HG03565 (cell line): ENCODE measurements around the gene FMNL3.
"Not testable (repeated sequence)": the region's sequence is repeated elsewhere in the genome, so short reads cannot be mapped to it uniquely, and the experiment has no call there.

Experiments used
- ATAC-seq: cut with Tn5 transposase; IDR thresholded peaks from one replicate; pipeline ENCODE4 v1.9.1; 2021; ENCODE audit warnings: mild to moderate bottlenecking, moderate library complexity; ENCODE audit not compliant: unreplicated experiment

Gene FMNL3

DNA sequence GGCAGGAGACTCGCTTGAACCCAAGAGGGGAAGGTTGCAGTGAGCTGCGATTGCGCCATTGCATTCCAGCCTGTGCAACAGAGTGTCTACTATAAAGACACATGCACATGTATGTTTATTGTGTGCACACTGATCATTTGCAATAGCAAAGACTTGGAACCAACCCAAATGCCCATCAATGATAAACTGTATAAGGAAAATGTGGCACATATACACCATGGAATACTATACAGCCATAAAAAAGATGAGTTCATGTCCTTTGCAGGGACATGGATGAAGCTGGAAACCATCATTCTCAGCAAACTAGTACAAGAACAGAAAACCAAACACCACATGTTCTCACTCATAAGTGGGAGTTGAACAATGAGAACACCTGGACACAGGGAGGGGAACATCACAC is 6.7 kb upstream of the FMNL3 start:
- not testable (repeated sequence) for ATAC-seq

DNA sequence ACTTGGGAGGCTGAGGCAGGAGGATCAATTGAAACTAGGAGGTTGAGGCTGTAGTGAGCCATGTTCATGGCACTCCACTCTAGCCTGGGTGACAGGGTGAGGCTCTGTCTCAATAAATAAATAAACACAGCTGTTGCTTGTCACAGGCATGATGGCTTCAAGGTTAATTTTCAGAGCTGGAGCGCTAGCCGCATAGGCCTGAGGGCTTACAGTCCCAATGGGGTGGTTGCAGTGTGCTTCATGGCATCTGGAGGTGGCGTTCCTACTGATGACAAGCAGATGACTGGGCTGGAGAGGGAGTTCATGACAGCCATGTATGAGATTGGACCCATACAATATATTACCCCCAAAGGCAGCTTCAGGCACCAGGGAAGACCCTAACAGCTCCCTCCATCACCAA is 1.6 kb upstream of the FMNL3 start:
- no peak for ATAC-seq

DNA sequence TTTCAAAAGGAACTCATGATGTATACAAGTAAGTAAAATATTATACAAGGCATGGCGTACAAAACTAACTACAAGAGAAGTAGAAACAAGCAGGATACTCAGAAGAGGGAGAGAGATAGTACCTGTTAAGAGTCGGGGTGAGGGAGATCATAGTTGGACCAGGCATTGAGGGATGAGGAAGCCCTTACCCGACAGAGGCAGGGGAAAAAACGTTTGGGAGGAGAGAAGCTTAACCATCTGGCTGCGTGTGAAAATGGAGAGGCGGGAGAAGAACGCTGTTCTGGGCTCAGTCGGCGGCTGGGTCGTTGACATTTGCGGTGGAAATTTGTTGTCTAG is 575 bp upstream of the FMNL3 start:
- no peak for ATAC-seq

DNA sequence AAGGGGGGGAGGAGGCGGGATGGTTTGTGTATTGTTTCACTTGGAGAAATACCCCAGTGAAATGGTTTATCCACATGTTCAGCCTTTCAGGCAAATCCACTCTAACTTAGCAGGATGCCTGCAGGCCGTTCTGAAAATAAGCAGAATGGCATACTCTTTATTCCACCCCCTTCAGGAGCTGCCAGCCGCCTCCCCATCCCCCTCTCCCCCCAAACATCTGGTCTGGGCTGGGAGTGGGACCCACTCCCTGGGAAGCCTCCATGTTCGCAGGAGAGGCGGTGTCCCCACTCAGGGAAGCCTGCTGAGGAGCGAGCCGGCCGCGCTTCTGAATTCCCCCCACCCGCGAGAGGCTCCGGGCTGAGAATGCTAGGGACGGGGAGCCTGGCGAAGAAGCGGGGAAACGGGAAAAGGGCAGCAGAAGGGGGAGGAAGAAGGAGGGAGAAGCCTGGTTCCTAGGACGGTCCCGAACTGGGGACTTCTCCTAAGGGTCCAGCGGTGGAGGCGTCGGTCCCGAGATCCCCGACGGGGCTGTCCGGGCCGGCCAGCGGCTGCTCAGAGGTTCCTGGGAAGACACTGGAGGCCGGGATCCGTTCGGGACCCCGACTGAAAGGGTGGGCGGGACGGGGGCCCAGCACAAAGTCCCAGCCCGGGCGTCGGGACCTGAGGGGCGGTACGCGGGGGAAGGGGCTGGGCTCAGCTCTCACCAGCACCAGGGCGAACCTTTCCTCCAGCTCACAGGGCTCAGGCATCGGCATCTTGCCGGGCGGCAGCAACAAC is 666 bp downstream of the FMNL3 start:
- ATAC-seq = no peak

DNA sequence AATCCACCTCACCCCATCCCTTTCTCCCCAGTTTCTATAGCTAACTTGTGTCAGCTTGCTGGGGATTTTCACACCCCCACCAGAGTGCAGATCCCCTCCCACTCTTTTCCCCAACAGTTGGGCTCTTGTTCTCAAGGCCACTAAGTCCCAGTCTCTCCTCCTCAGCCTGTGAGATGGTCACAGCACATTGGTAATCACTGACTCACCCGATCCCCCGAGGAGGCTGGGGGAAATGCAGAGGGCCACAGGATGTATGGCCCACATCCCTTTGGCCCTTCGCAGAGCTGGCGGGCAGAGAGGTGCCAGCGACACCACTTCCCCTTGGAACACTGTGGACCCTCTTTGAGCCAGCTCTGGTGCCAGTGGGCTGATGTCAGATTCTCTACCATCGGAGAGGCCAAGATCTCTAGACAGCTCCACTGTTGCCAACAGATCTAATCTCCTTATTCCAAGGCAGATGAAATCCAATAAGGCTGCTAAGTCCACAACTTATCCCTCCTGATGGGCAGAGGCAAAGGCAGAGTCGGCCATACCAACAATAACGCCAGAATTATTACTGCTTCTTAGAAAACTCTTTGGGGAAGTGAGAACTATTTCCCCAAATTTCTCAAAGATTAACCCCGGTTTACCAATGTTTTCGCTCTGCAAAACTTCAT is 1.6 kb downstream of the FMNL3 start:
- ATAC-seq = no peak

DNA sequence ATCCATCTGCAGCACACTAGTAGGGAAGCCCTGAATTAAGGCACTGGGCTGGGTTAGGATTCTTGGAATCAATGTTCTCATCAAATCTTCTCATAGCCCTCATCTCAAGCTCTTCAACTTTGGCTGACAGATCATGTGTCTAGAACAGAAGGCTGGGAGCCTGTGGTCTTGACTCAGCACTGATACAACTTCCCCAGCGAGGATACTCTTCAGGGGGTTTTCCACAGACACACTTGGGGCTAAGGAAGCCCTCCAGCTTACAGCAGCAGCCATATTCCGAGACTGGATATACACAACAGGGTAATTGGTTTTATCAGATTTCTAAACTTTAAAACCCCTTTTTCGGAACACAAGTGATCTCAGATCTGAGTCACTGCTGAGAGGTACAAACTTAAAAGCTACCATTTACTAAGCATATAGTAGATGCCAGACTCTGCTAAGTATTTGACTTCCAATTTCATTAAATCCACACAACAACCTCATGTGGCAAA is 3.5 kb downstream of the FMNL3 start:
- no peak for ATAC-seq

DNA sequence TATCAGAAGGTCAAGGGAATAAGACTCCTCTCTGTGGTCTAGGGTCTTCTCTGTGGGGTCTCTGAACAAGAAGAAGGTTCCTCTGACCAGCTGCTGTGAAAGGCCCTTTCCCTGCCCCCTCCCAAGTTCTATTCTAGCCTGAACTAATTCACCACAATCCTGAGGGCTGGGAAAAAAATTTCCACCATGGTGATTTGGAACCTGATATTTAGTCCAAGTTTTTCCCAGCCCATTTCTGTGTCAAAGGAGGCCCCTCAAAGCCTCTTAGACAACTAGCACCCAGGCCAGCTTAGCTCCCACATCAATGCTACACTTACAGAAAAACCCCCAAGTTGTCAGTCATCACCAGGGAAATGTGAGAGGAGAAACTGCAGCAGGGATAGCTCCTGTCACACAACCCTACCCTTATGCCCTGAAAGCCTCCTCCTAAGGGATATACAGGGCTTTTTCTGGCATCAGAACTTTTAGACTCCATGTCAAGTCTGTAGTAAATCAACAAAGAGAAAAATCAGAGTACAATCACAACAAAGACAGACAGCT is 4.5 kb downstream of the FMNL3 start:
- no peak for ATAC-seq

DNA sequence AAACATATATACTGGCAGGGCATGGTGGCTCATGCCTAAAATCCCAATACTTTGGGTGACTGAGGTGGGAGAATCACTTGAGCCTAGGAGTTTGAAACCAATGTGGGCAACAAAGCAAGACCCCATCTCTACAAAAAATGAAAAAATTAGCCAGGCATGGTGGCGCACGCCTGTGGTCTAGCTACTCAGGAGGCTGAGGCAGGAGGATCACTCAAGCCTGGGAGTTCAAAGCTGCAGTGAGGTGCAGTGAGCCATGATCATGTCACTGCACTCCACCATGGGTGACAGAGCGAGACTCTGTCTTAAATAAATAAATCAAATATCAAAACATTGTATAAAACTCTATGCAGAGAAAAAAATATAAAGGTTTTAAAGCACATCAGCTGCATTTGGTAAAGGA is 5.2 kb downstream of the FMNL3 start:
- ATAC-seq = no peak

DNA sequence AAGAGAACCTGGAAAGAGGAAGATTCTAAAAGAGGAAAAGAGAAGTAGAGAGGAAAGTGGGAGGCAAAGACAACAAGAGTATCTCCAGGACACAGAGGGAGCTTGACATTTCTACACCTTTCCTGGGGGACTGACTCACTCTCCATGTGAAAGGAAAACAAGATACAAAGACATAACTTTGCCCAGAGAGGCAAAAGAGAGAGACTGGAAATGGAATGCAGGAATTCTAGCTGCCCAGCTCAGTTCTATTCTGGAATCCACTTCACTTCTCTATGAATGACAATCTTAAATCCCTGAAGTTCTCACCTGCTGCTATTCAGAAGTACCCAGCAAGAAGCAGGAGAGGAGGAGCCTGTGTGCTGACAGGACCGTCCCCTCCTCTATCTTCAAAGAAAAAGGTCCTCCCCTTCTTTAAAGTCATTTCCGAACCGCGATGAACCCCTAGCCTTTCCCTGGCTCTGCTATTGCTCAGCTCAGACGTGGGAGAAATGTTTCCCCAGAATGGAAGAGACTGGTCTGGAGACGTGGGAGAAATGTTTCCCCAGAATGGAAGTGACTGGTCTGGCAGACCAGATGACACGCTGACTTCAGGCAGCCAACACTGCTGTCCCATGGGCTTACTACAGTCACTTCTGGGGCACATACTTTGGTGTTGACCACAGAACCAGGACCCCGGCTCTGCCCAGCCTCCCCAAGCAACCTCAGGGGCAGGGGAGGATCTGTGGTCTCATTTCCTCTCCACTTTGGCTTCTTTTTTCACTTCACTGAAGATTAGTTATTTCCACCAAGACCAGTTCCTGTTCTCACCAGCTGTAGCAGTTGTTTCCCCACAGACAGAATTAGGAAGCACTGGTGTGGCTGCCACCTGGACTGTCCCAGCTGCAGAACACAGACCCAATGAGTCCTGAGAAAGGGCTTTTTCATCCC is 8.3 kb downstream of the FMNL3 start:
- peak; percentile 45 for ATAC-seq

DNA sequence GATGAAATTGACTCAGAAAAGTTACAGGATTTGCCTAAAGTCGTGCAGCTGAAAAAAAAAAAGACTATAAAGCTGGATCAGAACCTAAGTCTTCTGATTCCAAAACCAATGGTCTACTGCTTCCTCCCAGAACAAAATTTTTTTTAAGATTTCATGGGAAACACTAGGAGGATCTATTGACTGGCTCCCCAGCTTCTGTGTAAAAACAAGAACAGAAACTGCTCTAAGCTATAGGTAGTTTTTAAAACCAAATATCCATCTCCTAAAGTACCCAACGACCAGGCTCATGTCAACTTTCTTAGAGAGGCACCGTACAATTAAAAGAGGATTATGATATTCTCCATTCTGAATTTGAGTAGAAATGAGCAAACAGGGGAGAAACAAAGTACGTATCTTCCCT is 9.4 kb downstream of the FMNL3 start:
- no peak for ATAC-seq

DNA sequence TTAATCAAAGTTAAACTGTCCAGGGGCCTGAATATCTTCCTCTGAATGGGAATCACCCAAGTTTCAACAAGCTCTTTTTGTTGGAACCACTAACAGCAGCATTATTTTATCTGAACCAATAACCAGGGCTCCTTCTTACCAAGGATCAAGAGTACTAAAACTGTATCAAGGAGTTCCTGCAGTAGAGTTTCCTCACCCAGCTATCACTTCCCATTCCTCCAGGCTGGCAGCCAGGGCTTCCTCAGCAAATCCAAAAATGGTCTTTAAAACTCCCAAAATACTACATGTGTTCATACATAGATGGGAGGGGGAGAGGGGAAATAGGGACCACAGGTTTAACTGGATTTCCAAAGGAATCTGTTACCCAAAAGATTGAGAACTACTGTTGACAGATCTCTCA is 10.5 kb downstream of the FMNL3 start:
- no peak for ATAC-seq

DNA sequence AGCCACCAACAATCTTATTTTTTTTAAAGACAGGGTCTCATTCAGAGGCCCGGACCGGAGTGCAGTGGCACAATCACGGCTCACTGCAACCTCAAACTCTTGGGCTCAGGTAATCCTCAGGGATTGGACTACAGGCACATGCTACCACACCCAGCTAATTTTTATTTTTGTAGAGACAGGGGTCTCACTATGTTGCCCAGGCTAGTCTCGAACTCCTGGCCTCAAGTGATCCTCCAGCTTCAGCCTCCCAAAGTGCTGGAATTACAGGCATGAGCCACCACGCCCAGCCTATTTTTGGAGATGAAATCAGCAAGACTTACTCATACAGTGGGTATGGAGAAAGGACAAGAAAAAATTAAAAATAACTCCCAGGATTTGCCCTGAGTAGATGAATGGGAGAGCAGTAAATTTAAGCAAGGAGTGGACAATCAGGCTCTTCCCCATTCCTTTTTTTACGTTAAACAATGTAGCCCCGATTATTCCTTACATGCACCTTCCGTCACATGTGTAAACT is 13.2 kb downstream of the FMNL3 start:
- ATAC-seq = no peak

DNA sequence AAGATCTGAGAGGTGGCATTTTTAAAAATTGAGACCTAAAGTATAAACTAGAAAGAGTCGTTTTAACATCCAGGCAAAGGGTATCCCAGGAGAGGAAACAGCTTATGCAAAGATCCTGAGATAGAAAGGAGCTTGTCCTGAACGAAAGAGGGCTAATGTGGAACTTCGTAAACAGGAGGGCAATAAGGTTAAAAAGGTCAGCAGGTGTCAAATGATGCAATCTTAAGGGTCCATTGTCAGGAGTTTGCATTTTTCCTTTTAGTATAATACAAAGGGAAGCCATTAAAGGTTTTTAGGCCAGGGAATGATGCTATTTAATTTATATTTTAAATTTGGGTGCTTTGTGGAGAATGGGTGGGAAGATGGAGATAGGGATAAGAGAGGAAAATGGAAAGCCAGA is 14.4 kb downstream of the FMNL3 start:
- ATAC-seq = no peak

DNA sequence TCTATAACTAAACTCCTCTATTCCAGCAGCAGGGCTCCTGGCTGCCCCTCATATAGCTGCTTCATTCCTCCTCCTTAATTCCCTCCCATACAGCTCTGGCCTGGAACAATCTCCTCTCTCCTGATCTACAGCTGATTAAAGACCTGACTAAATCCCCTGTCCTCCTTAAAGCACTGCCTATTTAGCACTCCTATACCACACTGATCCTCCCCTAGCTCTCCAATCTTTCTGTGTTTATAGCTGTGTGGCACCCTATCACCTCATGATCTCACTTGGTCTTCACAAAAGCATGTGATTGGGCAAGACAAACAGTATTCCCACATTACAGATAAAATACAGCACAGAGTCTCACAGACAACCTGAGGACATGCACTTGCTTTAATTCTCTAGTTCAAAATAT is 17.4 kb downstream of the FMNL3 start:
- no peak for ATAC-seq

DNA sequence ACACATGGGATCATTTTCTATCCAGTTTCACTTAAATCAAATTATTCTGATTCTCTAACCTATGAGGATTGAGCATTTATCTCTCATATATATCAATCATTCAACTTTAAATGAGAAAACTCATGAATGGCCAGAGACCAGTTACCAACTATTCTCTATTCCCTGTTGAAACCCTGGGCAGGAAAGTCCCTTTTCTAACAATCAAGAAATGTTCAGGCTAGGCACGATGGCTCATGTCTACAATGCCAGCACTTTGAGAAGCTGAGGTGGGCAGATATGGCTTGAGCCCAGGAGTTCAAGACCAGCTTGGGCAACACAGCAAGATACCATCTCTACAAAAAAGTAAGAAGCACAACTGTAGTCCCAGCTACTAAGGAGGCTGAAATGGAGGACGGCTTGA is 18.0 kb downstream of the FMNL3 start:
- ATAC-seq = no peak

DNA sequence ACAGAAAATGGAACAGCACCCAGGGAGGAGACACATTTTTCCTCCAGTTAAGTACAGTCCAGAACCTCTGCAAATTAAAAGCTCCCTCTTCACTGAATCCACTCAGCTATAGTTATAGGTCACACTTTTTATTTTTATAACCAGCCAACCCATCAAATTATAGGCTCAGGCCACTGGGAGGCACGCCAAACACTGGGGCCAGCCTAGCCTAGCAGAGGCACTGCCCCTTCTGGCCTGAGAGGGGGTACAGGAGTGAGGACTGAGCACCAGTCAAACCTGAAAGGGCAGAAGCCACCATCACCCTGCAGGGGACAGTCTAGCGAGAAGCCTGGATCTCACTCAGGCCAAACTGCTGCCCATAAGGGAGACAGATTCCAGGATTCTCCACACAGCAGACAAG is 19.3 kb downstream of the FMNL3 start:
- no peak for ATAC-seq

DNA sequence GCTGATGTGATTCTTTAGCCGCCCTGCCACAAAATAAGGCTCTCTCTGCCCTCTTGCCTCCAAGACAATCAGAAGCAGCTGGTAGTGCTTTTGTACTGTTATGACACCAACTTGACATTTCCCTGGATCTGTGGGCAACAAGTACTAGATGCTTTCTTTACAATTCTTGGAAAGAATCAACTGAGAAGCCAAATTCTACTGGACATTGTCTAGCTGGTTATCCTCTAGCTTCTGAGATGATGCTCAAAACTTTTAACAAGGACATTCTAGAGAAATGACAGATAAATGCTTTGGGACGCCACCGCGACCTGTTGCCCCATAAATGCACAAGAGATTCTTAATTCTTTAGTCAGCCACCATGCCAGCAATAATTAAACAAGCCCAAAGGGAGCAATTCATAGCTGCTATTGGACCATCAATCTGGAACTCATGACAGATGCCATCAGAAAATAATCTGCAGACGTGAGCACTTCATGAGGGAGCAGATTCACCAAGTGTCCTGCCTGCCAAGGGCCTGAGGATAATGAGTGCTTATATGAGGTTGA is 22.8 kb downstream of the FMNL3 start:
- ATAC-seq = no peak

DNA sequence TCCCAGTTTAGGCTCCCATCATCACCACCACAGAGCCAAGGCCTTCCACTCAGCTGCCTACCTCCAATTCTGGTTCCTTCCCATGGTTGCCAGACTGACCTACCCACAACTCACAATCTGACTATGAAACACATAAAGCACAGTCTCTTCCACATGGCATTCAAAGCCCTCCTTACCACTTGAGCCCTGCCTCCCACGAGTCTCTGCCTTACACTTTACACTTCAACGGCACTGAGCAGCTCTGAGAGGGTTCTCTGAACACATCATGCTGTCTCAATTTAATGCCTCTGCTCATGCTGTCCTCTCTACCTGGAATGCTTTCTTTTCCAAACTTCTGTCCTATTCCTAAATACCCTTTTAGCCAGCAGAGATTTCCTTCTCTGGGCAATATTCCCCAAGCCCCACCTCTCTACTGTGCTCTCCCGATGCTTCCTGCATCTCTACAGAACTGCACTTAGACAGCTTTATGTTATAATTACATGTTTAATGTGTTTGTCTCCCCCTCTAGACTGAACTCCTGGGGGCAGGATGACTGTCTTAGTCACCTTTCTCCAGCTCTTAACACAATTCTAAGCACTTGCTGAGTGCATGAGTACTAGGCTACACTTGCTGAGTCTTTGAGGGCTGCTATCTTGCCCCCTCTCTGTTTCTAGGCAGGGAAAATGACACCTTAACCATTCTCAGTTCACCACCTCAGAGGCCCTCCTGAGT is 23.5 kb downstream of the FMNL3 start:
- ATAC-seq = no peak

DNA sequence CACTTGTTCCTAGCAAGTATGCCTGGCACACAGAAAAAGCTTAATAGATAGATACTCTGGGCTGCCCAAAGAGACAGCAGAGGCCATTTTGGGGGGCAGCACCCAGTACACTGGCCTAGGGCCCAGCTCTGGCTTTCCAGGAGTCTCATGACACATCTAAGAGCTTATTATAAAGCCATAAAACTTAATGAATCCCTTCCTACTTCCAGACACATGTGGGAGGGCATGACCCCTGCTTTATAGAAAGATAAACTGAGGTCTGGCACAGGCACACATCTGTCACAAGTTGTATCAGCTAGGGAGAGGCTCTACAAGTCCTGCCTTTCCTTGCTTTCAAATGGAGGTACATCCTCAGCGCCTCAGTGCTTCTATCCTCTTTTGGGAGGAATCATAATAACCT is 27.1 kb downstream of the FMNL3 start:
- ATAC-seq = no peak

DNA sequence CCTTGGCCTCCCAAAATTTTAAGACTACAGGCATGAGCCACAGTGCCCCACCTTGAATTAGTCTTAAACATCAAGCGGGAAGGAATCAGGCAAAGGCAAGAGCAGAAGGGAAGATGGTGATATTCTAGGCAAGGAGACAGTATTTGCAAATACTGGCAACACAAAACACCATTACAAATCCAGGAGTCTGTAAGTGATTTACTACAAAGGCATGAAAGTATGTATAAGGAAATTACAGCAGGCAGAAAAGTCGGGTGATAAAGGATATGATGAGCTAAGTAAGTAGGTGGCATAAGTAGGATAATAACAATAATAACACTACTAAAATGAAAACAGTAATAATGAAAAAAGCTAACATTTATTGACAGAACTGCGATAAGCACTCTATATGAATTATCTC is 28.5 kb downstream of the FMNL3 start:
- ATAC-seq = no peak
